GM23338 (cell line): ENCODE measurements around the gene PTPRJ. TPM values are rescaled to one million over a fixed set of nuclear protein-coding genes. Genes with fewer than 3 reads are reported as not detected.
A peak's percentile ranks its signal among the peaks of the same experiment; 100 is the strongest.

Experiments
- ATAC-seq: fragments of 200-7000 bp; cut with Tn5 transposase; 3 replicates; pipeline ENCODE4 v1.9.1; 2020
- DNase-seq: peaks from one replicate; pipeline ENCODE4 v3.0.0-alpha.2; 2015; ENCODE audit warnings: low spot score
- H2AFZ ChIP-seq: fragments of 200-600 bp; sonication (generic); 2 replicates; pipeline ENCODE4 v1.8.0; 2016; ENCODE audit warnings: antibody characterized with exemption, mild to moderate bottlenecking, moderate library complexity
- H3F3A ChIP-seq: fragments of 200-600 bp; sonication (generic); replicated peaks from 2 replicates; pipeline ENCODE4 v1.8.0; 2017; ENCODE audit warnings: antibody characterized with exemption, mixed run types, low read depth
- H3K27ac ChIP-seq: fragments of 200-600 bp; sonication (generic); 2 replicates; pipeline ENCODE4 v1.6.1; 2016; ENCODE audit warnings: low read depth
- H3K27me3 ChIP-seq: fragments of 200-600 bp; sonication (generic); 2 replicates; pipeline ENCODE4 v1.8.0; 2016; ENCODE audit warnings: mild to moderate bottlenecking, mixed run types, moderate library complexity; ENCODE audit not compliant: insufficient read depth
- H3K36me3 ChIP-seq: fragments of 200-600 bp; sonication (generic); 2 replicates; pipeline ENCODE4 v1.8.0; 2016; ENCODE audit warnings: mild to moderate bottlenecking; ENCODE audit not compliant: insufficient read depth
- H3K4me1 ChIP-seq: fragments of 200-600 bp; sonication (generic); 2 replicates; pipeline ENCODE4 v1.8.0; 2016; ENCODE audit warnings: mild to moderate bottlenecking, moderate library complexity; ENCODE audit not compliant: insufficient read depth
- H3K4me2 ChIP-seq: fragments of 200-600 bp; sonication (generic); 2 replicates; pipeline ENCODE4 v1.7.1; 2017; ENCODE audit warnings: mixed run types
- H3K4me3 ChIP-seq: fragments of 200-600 bp; sonication (generic); 2 replicates; pipeline ENCODE4 v1.6.1; 2016; ENCODE audit warnings: mixed run types
- H3K79me2 ChIP-seq: fragments of 200-600 bp; sonication (generic); replicated peaks from 2 replicates; pipeline ENCODE4 v1.8.0; 2017; ENCODE audit warnings: mild to moderate bottlenecking; ENCODE audit not compliant: insufficient read depth
- H3K9me2 ChIP-seq: fragments of 200-600 bp; sonication (generic); 2 replicates; pipeline ENCODE4 v1.8.0; 2017; ENCODE audit not compliant: insufficient read depth
- H4K20me1 ChIP-seq: fragments of 200-600 bp; sonication (generic); replicated peaks from 2 replicates; pipeline ENCODE4 v1.8.0; 2017; ENCODE audit warnings: mild to moderate bottlenecking; ENCODE audit not compliant: insufficient read depth
- H3K27ac Mint-ChIP-seq: 2 replicates; pipeline ENCODE4 v1.8.0; 2020; ENCODE audit warnings: inconsistent platforms, mild to moderate bottlenecking, moderate library complexity, mixed read lengths
- H3K27me3 Mint-ChIP-seq: 3 replicates; pipeline ENCODE4 v1.8.0; 2022; ENCODE audit warnings: low read depth, mild to moderate bottlenecking, moderate library complexity, mixed read lengths, inconsistent platforms; ENCODE audit not compliant: insufficient read depth, poor library complexity
- H3K36me3 Mint-ChIP-seq: 3 replicates; pipeline ENCODE4 v1.8.0; 2021; ENCODE audit warnings: low read depth, mild to moderate bottlenecking, inconsistent platforms, moderate library complexity, mixed read lengths
- H3K4me1 Mint-ChIP-seq: 3 replicates; pipeline ENCODE4 v1.8.0; 2020; ENCODE audit warnings: mild to moderate bottlenecking, inconsistent platforms, mixed read lengths
- H3K4me3 Mint-ChIP-seq: 3 replicates; pipeline ENCODE4 v1.8.0; 2021; ENCODE audit warnings: moderate library complexity, mild to moderate bottlenecking, inconsistent platforms, mixed read lengths
- H3K9me3 Mint-ChIP-seq: 3 replicates; pipeline ENCODE4 v1.8.0; 2020; ENCODE audit warnings: moderate library complexity, mild to moderate bottlenecking, inconsistent platforms, mixed read lengths
- CREB1 ChIP-seq: fragments of 250-450 bp; sonication (Bioruptor Pico); IDR thresholded peaks from 2 replicates; pipeline ENCODE4 v1.5.0; 2020; ENCODE audit warnings: low read depth, mild to moderate bottlenecking, moderate library complexity
- CTCF ChIP-seq, 2 experiments: fragments of 200-600 bp in 1 of 2; sonication (generic) in 1 of 2; conservative IDR thresholded peaks; 2 replicates each; pipeline versions ENCODE4 v1.5.1 to v1.6.1; 2016 to 2017; ENCODE audit warnings: antibody characterized with exemption in 2 of 2, low read depth in 2 of 2, mild to moderate bottlenecking in 2 of 2, moderate library complexity in 1 of 2
- ETS1 ChIP-seq: IDR thresholded peaks from 2 replicates; pipeline ENCODE4 v1.6.1; 2016; ENCODE audit warnings: antibody characterized with exemption
- EZH2 ChIP-seq: fragments of 200-600 bp; sonication (generic); IDR thresholded peaks from one replicate; pipeline ENCODE4 v1.8.0; 2017; ENCODE audit warnings: antibody characterized with exemption, mild to moderate bottlenecking, low read depth; ENCODE audit not compliant: unreplicated experiment
- EZH2phosphoT487 ChIP-seq: fragments of 200-600 bp; sonication (generic); IDR thresholded peaks from one replicate; pipeline ENCODE4 v1.8.1; 2018; ENCODE audit warnings: antibody characterized with exemption; ENCODE audit not compliant: unreplicated experiment
- JUNB ChIP-seq: IDR thresholded peaks from one replicate; pipeline ENCODE4 v1.6.1; 2016; ENCODE audit warnings: antibody characterized with exemption; ENCODE audit not compliant: unreplicated experiment
- NANOG ChIP-seq: IDR thresholded peaks from 2 replicates; pipeline ENCODE4 v1.6.1; 2016; ENCODE audit warnings: antibody characterized with exemption, borderline replicate concordance
- POLR2AphosphoS5 ChIP-seq: IDR thresholded peaks from 2 replicates; pipeline ENCODE4 v1.6.1; 2016; ENCODE audit warnings: antibody characterized with exemption, low read depth
- REST ChIP-seq: IDR thresholded peaks from one replicate; pipeline ENCODE4 v1.6.1; 2018; ENCODE audit warnings: antibody characterized with exemption; ENCODE audit not compliant: unreplicated experiment
- STAT1 ChIP-seq: IDR thresholded peaks from one replicate; pipeline ENCODE4 v1.6.1; 2016; ENCODE audit warnings: antibody characterized with exemption; ENCODE audit not compliant: unreplicated experiment
- ZNF114 ChIP-seq: fragments of 250-450 bp; sonication (Bioruptor Pico); IDR thresholded peaks from 2 replicates; pipeline ENCODE4 v1.5.0; 2020; ENCODE audit warnings: mild to moderate bottlenecking, moderate library complexity
- ZNF331 ChIP-seq: fragments of 250-450 bp; sonication (Bioruptor Pico); IDR thresholded peaks from 2 replicates; pipeline ENCODE4 v1.5.0; 2020; ENCODE audit warnings: low read depth, mild to moderate bottlenecking, moderate library complexity
- polyA plus RNA-seq: library from polyadenylated mRNA; unstranded; fragments of >200 nt; fragmentation: Nextera tagmentation; extraction: Ambion mirVana; gene quantifications from 2 replicates; pipeline ENCODE4 v1.2.1, GENCODE V29; 2016
- total RNA-seq: library from RNA; depleted of rRNA; stranded (reverse); fragments of >200 nt; shearing (Covaris generic); gene quantifications from 2 replicates; pipeline ENCODE4 v1.2.3, GENCODE V29; 2014

Gene PTPRJ
- total and polyA plus RNA-seq, 2 experiments from 2014 or later, result 4.2 to 16.0 TPM

- no peak for TF ChIP-seq CTCF (conservative IDR thresholded peaks at IDR 0.05; ENCODE audit: low read depth in 2 of 2)
- no peak for TF ChIP-seq EZH2phosphoT487
- no peak for TF ChIP-seq STAT1
Measured at GRCh38 chr11:48207881-48208280, 227.5 kb downstream of the PTPRJ start (continued).

- H3K79me2 ChIP-seq, result no peaks in the 10 kb centered on the region
- H3K4me1 ChIP-seq, result no peaks in the 10 kb centered on the region
- no peak overlapping the region for H2AFZ ChIP-seq
- H3K9me2 ChIP-seq, result no peaks in the 10 kb centered on the region
- no peak overlapping the region for H3K27ac ChIP-seq
- H3K9me3 Mint-ChIP-seq, result peaks cover 90% of the 10 kb centered on the region
- no peaks in the 10 kb centered on the region for H3K27me3 ChIP-seq
- no peaks in the 10 kb centered on the region for H3F3A ChIP-seq
- no peak overlapping the region for H3K4me3 ChIP-seq
- H3K27ac Mint-ChIP-seq, result no peak overlapping the region
- H3K4me1 Mint-ChIP-seq, result no peaks in the 10 kb centered on the region
- no peak for ATAC-seq
- no peak overlapping the region for H3K4me3 Mint-ChIP-seq
- no peaks in the 10 kb centered on the region for H3K27me3 Mint-ChIP-seq
- peaks cover 17% of the 10 kb centered on the region for H3K36me3 Mint-ChIP-seq
- TF ChIP-seq CREB1 (CRISPR knock-in tag) (no peak), CTCF (conservative IDR thresholded peaks at IDR 0.05; ENCODE audit: low read depth in 2 of 2) (peak in 1 of 2 experiments; percentile 26; a peak in 1 of 4 replicates)
- no peaks in the 10 kb centered on the region for H4K20me1 ChIP-seq
- H3K4me2 ChIP-seq, result no peak overlapping the region
- H3K36me3 ChIP-seq, result peaks cover 7% of the 10 kb centered on the region; the same call in 1 of the 2 replicates
- peak; percentile 1 for DNase-seq
Measured at GRCh38 chr11:48210052-48210451, 229.7 kb downstream of the PTPRJ start.

DNA sequence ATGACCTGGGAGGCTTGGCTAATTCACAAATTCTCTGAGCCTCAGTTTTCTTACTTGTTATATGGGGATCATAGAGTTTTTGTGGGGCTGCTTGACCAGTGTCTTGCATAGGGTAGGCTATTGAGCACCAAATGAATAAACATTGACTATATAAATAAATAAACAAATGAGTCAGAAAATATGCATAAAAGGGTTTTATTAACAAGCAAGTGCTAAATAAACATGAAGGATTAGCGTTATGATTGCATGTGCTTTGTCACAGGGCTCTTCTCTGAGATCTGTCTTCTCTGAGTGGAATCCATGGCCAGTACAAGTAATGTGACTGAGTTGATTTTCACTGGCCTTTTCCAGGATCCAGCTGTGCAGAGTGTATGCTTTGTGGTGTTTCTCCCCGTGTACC lies 236.2 kb downstream of the PTPRJ start, which contains the start of gene OR4B1:
OR4B1 (plus strand) TSS at position 301 of the 400 bp plus-strand sequence; CDS start at position 301, 0 bp downstream.
- Histone ChIP-seq H4K20me1 (no peaks in the 10 kb centered on the region), H3K4me3 (no peak within 1 kb of the TSS), H3K36me3 (peaks cover 7% of the 10 kb centered on the region; the same call in 1 of the 2 replicates), H3K79me2 (no peaks in the 10 kb centered on the region), H3K9me2 (no peaks in the 10 kb centered on the region), H3K27me3 (no peaks in the 10 kb centered on the region), H3F3A (no peaks in the 10 kb centered on the region), H3K4me2 (no peak within 1 kb of the TSS), H3K4me1 (no peaks in the 10 kb centered on the region), H2AFZ (no peak within 1 kb of the TSS), H3K27ac (no peak within 1 kb of the TSS)
- Mint-ChIP-seq H3K36me3 (peaks cover 8% of the 10 kb centered on the region; the same call in 2 of the 3 replicates), H3K4me3 (no peak within 1 kb of the TSS), H3K4me1 (no peaks in the 10 kb centered on the region), H3K27ac (no peak within 1 kb of the TSS), H3K27me3 (no peaks in the 10 kb centered on the region), H3K9me3 (peaks cover 98% of the 10 kb centered on the region)
- DNase-seq (no peak), ATAC-seq (no peak)
- TF ChIP-seq CTCF (conservative IDR thresholded peaks at IDR 0.05; ENCODE audit: low read depth in 2 of 2), result no peak
- TF ChIP-seq ZNF331, result no peak
- TF ChIP-seq ZNF114 (CRISPR knock-in tag), result no peak
- no peak for TF ChIP-seq REST
- TF ChIP-seq JUNB, result no peak
- no peak for TF ChIP-seq EZH2
- TF ChIP-seq POLR2AphosphoS5, result no peak
- no peak for TF ChIP-seq EZH2phosphoT487
- no peak for TF ChIP-seq NANOG
- TF ChIP-seq STAT1, result no peak
- TF ChIP-seq ETS1, result no peak
